Chondrocyte (in vitro differentiated cells): ENCODE measurements around the gene PKNOX1. TPM values are rescaled to one million over a fixed set of nuclear protein-coding genes. Genes with fewer than 3 reads are reported as not detected.

ENCODE experiments used
- DNase-seq: peaks from one replicate; pipeline ENCODE4 v3.0.0; 2021; ENCODE audit warnings: mixed read lengths, low spot score
- H3K27ac Mint-ChIP-seq: one replicate; pipeline ENCODE4 v1.8.0; 2021; ENCODE audit warnings: mild to moderate bottlenecking, moderate library complexity, mixed read lengths; ENCODE audit not compliant: unreplicated experiment
- H3K27me3 Mint-ChIP-seq: 2 replicates; pipeline ENCODE4 v1.8.0; 2021; ENCODE audit warnings: low read depth, mixed read lengths
- H3K36me3 Mint-ChIP-seq: 2 replicates; pipeline ENCODE4 v1.8.0; 2021; ENCODE audit warnings: low read depth, mixed read lengths
- H3K4me1 Mint-ChIP-seq: 2 replicates; pipeline ENCODE4 v1.8.0; 2021; ENCODE audit warnings: low read depth, mild to moderate bottlenecking, mixed read lengths
- H3K4me3 Mint-ChIP-seq: one replicate; pipeline ENCODE4 v1.8.0; 2021; ENCODE audit warnings: mild to moderate bottlenecking, moderate library complexity, mixed read lengths; ENCODE audit not compliant: unreplicated experiment
- H3K9me3 Mint-ChIP-seq: 2 replicates; pipeline ENCODE4 v1.8.0; 2021; ENCODE audit warnings: low read depth, mixed read lengths
- total RNA-seq: library from RNA; stranded (reverse); gene quantifications from 3 replicates; pipeline ENCODE4 v1.2.1, GENCODE V29; 2021
- TF ChIP-seq, protein P1 (sequence below): fragments of 200-600 bp; sonication (generic); IDR thresholded peaks from 2 replicates; pipeline ENCODE4 v1.5.0; 2021; ENCODE audit warnings: antibody characterized with exemption, mild to moderate bottlenecking, moderate library complexity

Gene PKNOX1
- total RNA-seq, 1 donor from 2014 or later, result 12.0 TPM

DNA sequence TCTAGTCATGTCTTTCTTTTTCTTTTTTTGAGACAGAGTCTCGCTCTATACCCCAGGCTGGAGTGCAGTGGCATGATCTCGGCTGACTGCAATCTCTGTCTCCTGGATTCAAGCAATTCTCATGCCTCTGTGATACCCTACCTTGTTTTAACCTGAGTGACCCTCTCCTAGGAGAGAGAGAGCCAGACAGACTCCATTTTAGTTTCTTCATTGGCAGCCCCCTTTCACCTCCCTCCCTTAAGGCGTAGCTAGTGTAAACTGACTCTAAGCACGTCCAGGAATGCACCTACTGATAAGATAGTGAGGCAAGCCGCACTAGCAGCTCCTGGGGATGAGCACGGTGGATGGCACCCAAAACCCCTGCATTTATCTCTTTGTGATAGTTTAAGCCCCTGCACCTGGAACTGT is 5.2 kb upstream of the PKNOX1 start:
- DNase-seq, result no peak
- no peaks in the 10 kb centered on the region for H3K36me3 Mint-ChIP-seq
- no peaks in the 10 kb centered on the region for H3K9me3 Mint-ChIP-seq
- no peaks in the 10 kb centered on the region for H3K27me3 Mint-ChIP-seq
- no peak overlapping the region for H3K27ac Mint-ChIP-seq
- no peaks in the 10 kb centered on the region for H3K4me1 Mint-ChIP-seq
- H3K4me3 Mint-ChIP-seq, result no peak overlapping the region
- TF ChIP-seq, protein P1, sequence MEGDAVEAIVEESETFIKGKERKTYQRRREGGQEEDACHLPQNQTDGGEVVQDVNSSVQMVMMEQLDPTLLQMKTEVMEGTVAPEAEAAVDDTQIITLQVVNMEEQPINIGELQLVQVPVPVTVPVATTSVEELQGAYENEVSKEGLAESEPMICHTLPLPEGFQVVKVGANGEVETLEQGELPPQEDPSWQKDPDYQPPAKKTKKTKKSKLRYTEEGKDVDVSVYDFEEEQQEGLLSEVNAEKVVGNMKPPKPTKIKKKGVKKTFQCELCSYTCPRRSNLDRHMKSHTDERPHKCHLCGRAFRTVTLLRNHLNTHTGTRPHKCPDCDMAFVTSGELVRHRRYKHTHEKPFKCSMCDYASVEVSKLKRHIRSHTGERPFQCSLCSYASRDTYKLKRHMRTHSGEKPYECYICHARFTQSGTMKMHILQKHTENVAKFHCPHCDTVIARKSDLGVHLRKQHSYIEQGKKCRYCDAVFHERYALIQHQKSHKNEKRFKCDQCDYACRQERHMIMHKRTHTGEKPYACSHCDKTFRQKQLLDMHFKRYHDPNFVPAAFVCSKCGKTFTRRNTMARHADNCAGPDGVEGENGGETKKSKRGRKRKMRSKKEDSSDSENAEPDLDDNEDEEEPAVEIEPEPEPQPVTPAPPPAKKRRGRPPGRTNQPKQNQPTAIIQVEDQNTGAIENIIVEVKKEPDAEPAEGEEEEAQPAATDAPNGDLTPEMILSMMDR, result no peak

DNA sequence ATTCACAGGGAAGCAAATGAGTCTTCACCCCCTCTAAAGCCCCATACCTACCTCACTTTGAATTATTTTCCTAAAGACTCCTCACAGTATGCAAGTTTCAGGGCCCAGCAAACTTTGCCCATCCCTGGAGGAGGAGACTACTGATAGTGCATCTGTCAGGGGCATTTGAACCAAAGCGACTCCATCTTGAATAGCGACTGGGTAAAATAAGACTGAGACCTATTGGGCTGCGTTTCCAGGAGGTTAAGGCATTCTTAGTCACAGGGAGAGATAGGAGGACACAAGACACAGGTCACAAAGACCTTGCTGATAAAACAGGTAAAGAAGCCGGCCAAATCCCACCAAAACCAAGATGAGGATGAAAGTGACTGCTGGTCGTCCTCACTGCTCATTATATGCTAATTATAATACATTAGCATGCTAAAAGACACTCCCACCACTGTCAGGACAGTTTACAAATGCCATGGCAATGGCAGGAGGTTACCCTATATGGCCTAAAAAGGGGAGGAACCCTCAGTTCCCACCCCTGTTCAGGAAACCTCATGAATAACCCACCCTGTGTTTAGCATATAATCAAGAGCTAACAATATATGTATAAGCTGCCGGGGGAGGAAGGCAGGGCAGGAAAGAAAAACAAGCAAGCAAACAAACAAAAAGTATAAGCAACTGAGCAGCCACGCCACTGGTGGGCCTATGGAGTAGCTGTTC is 3.3 kb upstream of the PKNOX1 start:
- Mint-ChIP-seq H3K4me1 (peaks cover 4% of the 10 kb centered on the region), H3K27ac (no peak overlapping the region), H3K27me3 (no peaks in the 10 kb centered on the region), H3K9me3 (no peaks in the 10 kb centered on the region), H3K4me3 (no peak overlapping the region), H3K36me3 (no peaks in the 10 kb centered on the region)
- TF ChIP-seq, protein P1, result no peak
- DNase-seq, result no peak

DNA sequence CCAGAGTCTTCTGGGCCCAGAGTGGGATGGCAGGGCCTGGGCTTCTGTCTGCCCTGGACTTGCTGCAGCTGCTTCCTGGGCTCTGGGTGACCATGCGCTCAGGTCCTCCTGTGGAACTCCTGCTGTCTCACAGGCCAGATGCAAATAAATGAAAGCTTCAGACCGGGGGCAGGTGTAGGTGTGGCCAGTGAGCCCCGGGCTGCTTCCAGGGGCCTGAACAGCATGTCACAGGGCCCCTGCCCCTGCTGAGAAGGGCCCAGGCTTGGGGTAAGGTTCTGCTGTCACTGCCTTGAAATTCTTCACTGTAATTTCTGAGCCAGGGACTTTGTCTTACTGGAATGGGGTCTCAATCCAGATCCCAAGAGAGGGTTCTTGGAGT is 2.5 kb upstream of the PKNOX1 start:
- Mint-ChIP-seq H3K4me1 (peaks cover 12% of the 10 kb centered on the region), H3K27me3 (no peaks in the 10 kb centered on the region), H3K4me3 (no peak overlapping the region), H3K9me3 (peaks cover 5% of the 10 kb centered on the region), H3K36me3 (peaks cover 5% of the 10 kb centered on the region), H3K27ac (no peak overlapping the region)
- TF ChIP-seq, protein P1, result no peak
- DNase-seq, result no peak

DNA sequence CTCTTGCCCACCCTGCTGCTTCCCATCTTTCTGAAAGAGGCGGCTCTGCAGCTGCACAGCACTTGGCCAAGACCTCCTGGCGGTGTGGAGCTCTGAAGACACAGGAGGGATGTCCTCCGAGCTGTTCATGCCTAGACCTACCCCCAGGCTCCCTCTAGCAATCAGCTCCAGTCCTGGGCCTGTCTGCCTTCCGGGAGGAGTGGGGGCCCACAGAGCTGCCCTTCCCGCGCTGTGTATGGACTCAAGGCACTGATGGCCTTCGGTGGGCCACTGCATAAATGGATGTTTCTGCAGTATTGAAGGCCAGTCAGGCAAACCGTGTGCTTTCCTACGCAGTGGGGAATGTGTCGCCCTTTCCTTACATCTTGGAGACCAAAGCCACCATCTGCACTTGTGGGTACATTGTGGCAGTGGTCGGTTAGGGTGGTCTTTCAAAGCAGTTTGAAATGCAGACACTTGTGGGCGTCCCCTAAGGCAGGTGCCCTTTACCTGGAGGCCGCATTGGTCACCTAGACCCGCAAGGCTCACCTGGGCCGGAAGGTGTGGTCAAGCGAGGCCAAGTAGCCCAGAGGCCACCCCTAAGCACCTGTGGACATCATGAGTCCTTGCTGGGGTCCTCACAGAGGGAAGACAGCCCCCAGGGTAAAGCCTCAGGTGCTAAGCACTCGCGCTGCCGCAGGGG is 912 bp upstream of the PKNOX1 start:
- Mint-ChIP-seq H3K27me3 (no peaks in the 10 kb centered on the region), H3K4me3 (peak overlapping the region; percentile 62), H3K27ac (peak overlapping the region; percentile 74)

More for the DNA sequence above, 912 bp upstream of the PKNOX1 start:
- peaks cover 9% of the 10 kb centered on the region for H3K9me3 Mint-ChIP-seq
- TF ChIP-seq, protein P1, result no peak
- H3K4me1 Mint-ChIP-seq, result peaks cover 15% of the 10 kb centered on the region
- no peak for DNase-seq
- H3K36me3 Mint-ChIP-seq, result peaks cover 7% of the 10 kb centered on the region
